GM18505 (cell line): ENCODE measurements around the gene OR6K6.

ENCODE experiments used
- ATAC-seq: cut with Tn5 transposase; IDR thresholded peaks from one replicate; pipeline ENCODE4 v1.9.1; 2021; ENCODE audit not compliant: unreplicated experiment
- POLR2A ChIP-seq: IDR thresholded peaks from 4 replicates; pipeline ENCODE4 v1.6.1; 2011; ENCODE audit warnings: borderline replicate concordance; ENCODE audit not compliant: insufficient read depth, insufficient read length; ENCODE audit errors: extremely low read depth

Gene OR6K6, protein sequence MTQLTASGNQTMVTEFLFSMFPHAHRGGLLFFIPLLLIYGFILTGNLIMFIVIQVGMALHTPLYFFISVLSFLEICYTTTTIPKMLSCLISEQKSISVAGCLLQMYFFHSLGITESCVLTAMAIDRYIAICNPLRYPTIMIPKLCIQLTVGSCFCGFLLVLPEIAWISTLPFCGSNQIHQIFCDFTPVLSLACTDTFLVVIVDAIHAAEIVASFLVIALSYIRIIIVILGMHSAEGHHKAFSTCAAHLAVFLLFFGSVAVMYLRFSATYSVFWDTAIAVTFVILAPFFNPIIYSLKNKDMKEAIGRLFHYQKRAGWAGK

DNA sequence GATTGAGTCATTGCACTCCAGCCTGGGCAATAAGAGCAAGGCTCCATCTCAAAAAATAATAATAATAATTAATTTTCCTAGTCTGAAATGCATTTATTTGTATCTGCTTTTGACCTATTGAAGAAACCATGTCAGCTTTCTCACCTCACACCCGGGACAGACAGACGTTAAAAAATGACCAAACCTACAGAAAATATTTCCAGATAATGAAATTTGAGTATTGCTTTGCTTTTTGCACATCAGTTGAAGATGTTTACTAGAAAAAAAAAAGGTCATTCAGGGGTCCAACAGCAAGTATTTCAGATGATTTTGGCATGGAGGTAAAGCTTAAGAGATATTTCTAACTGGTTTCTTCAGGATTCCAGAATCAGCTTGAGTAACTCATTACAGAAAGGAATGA lies at the start of gene OR6K6:
Gene OR6K6, plus strand, starts transcription at position 301 of the 400 bp plus-strand sequence. CDS start 168 bp downstream, outside the sequence.
- ATAC-seq: no peak

DNA sequence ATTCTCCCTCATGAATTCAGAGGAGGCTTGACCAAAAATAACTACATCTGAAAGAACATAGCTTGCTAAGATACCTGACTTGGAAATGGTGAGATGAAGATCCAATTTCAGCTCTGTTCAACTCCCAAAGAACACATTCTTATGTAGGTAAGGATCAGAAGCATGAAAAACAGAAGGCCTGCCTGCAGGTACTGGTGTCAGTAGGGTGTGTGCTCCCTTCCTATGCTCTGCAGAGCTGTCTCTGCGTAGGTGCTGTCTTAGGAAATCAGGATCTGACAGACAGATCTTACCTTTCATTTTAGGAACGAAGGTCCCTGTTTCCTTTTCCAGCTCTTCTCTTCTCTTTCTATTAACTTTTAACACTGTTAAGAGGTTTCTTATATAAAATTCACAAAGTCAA lies 48.4 kb upstream of the OR6K6 start:
- ATAC-seq: no peak
- TF ChIP-seq POLR2A: no peak

More for the DNA sequence above, at the start of gene OR6K6:
- no peak for TF ChIP-seq POLR2A

- no peak for TF ChIP-seq POLR2A
- no peak for ATAC-seq
Observed at GRCh38 chr1:158711098-158711497, 43.4 kb upstream of the OR6K6 start.

GRCh38 chr1:158714754-158715153 lies 39.8 kb upstream of the OR6K6 start:
- ATAC-seq: no peak
- TF ChIP-seq POLR2A: no peak

DNA sequence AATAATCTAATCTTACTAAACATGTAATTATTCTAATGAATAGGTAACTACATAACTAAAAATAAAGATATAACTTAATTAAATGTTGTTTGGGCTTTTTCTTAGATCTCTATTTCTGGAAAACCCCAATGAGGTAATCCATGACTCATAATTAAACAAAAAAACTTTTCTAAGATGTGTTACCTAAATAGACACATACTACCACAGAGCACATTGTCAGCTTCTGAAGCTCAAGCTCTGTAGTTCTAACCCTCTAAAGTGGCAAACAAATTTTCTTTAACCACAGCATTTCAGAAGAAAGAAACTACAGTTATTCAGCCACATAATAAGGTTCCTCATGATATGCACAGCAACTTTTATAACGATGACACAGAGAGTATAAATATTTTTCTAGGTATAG lies 38.2 kb upstream of the OR6K6 start:
- no peak for TF ChIP-seq POLR2A
- ATAC-seq: no peak

DNA sequence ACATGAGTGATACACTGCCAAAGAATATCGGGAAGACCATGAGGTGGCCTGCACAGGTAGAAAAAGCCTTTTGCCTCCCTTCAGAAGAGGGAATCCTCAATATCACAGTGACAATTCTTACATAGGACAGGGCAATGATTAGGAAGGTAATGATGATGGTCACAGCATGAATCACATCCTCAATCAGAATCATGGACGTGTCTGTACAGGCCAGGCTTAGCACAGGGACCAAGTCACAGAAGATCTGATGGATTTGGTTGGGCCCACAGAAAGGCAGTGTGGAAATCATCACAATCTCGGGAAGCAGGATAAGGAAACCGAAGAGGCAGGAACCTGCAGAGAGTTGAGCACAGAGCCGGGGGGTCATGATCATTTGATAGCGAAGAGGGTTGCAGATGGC lies 37.2 kb upstream of the OR6K6 start:
- no peak for TF ChIP-seq POLR2A
- no peak for ATAC-seq

GRCh38 chr1:158719664-158720063 lies 34.9 kb upstream of the OR6K6 start:
- ATAC-seq: no peak
- no peak for TF ChIP-seq POLR2A

GRCh38 chr1:158720620-158721019 lies 33.9 kb upstream of the OR6K6 start, which contains the start of gene OR6K3:
TSS of gene OR6K3 (minus strand) at chr1:158720720. CDS start at chr1:158718115, 2,605 bp downstream.
- no peak for TF ChIP-seq POLR2A

DNA sequence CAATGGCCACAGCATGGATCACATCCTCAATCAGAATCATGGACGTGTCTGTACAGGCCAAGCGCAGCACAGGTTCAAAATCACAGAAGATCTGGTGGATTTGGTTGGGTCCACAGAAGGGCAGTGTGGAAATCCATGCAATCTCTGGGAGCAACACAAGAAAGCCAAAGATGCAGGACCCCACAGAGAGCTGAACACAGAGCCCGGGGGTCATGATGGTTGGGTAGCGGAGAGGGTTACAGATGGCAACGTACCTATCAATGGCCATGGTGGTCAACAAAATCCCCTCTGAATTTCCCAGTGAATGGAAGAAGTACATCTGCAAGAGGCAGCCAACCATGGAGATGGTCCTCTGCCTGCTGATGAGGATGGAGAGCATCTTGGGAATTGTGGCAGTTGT lies 30.1 kb upstream of the OR6K6 start:
- TF ChIP-seq POLR2A: no peak
- ATAC-seq: no peak

More at GRCh38 chr1:158720620-158721019, 33.9 kb upstream of the OR6K6 start, which contains the start of gene OR6K3:
- no peak for ATAC-seq

DNA sequence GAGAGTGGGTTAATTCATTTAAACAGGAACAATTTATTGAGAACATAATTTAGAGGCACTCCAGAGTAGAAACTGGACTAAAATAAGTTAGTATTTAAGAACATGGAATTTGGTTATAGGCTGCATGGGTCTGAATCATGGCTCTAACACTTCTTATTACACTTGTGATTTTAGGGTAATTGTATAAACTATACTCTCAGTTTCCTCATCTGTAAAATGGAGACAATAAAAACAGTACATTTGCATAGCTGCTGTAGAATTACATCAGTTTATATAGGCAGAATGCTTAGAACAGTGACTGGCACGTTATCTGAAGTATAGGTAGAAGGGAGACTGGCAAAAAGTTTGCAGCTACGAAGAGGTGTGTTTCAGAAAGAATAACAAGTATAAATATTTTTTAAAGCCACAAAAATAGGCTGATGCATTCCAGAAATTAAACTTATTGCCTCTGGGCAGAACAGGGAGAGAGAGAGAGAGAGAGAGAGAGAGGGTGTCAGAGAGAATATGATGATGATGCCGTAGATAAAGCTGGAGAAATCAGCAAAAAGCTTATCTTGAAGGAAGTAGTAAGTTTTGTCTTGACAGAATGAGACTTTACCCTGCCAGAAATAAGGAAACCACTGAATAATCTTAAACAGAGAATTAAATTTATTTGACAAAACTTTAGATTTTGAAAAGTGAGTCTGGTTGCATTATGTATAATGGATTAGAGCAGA lies 25.9 kb upstream of the OR6K6 start:
- no peak for ATAC-seq
- TF ChIP-seq POLR2A: no peak

GRCh38 chr1:158730453-158730852 lies 24.1 kb upstream of the OR6K6 start:
- ATAC-seq: no peak
- no peak for TF ChIP-seq POLR2A

DNA sequence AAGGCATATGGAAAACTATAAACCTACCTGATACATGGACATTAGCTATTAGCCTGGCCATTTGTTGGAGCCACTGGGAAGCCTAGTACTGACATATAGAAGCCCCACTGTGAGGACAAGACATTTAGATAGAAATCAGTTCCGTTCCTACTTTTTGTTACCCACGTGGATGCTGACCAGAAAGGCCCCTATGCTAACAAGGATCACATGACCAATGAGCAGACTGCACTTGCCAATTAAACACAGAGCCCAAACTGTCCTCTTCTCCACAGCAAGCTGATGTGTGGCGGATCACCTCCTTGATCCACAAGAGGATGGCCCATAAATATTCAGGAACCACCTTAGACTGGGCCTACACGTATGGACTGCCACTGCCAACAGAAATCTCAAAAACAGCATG lies 22.8 kb upstream of the OR6K6 start:
- no peak for ATAC-seq
- no peak for TF ChIP-seq POLR2A

DNA sequence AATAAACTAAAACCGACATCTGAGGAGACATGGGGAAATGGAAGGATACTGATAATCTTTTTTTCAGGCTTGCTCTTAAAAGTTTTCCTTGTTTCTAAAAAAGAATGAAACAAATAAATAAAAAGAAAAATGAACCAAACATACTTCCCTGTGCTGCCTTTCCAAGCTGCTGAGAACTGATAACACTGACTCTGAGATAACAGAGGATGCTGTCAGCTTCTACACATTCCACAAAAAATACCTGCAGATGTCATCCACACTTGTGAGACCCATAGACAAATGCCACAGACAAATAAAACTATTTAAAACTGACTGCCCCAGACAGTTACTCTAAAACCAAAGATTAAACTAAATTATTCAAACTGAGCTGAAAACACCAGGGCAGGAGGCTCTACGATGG lies 22.0 kb upstream of the OR6K6 start:
- no peak for ATAC-seq
- TF ChIP-seq POLR2A: no peak

- TF ChIP-seq POLR2A: no peak
- ATAC-seq: no peak
Observed at GRCh38 chr1:158735848-158736247, 18.7 kb upstream of the OR6K6 start.
